ENCODE results near the gene TFCP2.

GRCh38 chr12:51139292-51139844 is 33.6 kb downstream of the TFCP2 start:
- TF ChIP-seq CTCF (IDR thresholded peaks at IDR 0.05) (no peak), POLR2AphosphoS5 (IDR thresholded peaks at IDR 0.05; ENCODE audit: low read depth, low read length) (no peak)

All from Panc1 (cell line).